GM18951 (cell line): ENCODE measurements around the gene WTAP.
"Not testable (repeated sequence)": the region's sequence is repeated elsewhere in the genome, so short reads cannot be mapped to it uniquely, and the experiment has no call there.

Experiments
- POLR2A ChIP-seq: IDR thresholded peaks from 4 replicates; pipeline ENCODE4 v1.6.1; 2011; ENCODE audit warnings: mild to moderate bottlenecking; ENCODE audit not compliant: insufficient read length, insufficient read depth; ENCODE audit errors: extremely low read depth
- in situ Hi-C: fragments of 300-500 bp; cut with MboI; formaldehyde crosslinking; loops from one replicate; pipeline ENCODE4 v1.12.0; 2022; ENCODE audit warnings: low sequenced_read_pairs, mixed read lengths, inconsistent platforms; ENCODE audit not compliant: unreplicated experiment

Gene WTAP

GRCh38 chr6:159726255-159726917 lies 920 bp upstream of the WTAP start:
- no peak for TF ChIP-seq POLR2A
- in situ Hi-C loops = no loop called here

- in situ Hi-C loops = no loop called here
- TF ChIP-seq POLR2A = no peak
Observed at GRCh38 chr6:159727717-159728445, 575 bp downstream of the WTAP start.

- TF ChIP-seq POLR2A = no peak
- in situ Hi-C loops = no loop called here
Observed at GRCh38 chr6:159728531-159728964, 1.2 kb downstream of the WTAP start.

GRCh38 chr6:159729598-159730331 lies 2.5 kb downstream of the WTAP start:
- in situ Hi-C loops = no loop called here

GRCh38 chr6:159730332-159730676 lies 3.0 kb downstream of the WTAP start:
- in situ Hi-C loops = no loop called here
- TF ChIP-seq POLR2A = no peak

More at GRCh38 chr6:159729598-159730331, 2.5 kb downstream of the WTAP start:
- TF ChIP-seq POLR2A = no peak

GRCh38 chr6:159732550-159732949 lies 5.2 kb downstream of the WTAP start:
- in situ Hi-C loops = not testable (repeated sequence)

- in situ Hi-C loops = not testable (repeated sequence)
Observed at GRCh38 chr6:159733395-159733794, 6.1 kb downstream of the WTAP start.

- in situ Hi-C loops = no loop called here
- TF ChIP-seq POLR2A = no peak
Observed at GRCh38 chr6:159736908-159737307, 9.6 kb downstream of the WTAP start.

- in situ Hi-C loops = no loop called here
- TF ChIP-seq POLR2A = no peak
Observed at GRCh38 chr6:159739341-159739740, 12.0 kb downstream of the WTAP start.

- in situ Hi-C loops = no loop called here
- TF ChIP-seq POLR2A = no peak
Observed at GRCh38 chr6:159742165-159742564, 14.9 kb downstream of the WTAP start.

GRCh38 chr6:159745081-159745480 lies 17.8 kb downstream of the WTAP start:
- in situ Hi-C loops = no loop called here

GRCh38 chr6:159746759-159747158 lies 19.5 kb downstream of the WTAP start:
- in situ Hi-C loops = no loop called here
- no peak for TF ChIP-seq POLR2A

More at GRCh38 chr6:159745081-159745480, 17.8 kb downstream of the WTAP start:
- TF ChIP-seq POLR2A = no peak

GRCh38 chr6:159748127-159748526 lies 20.8 kb downstream of the WTAP start:
- in situ Hi-C loops = not testable (repeated sequence)

- in situ Hi-C loops = no loop called here
Observed at GRCh38 chr6:159751448-159751847, 24.1 kb downstream of the WTAP start.

More at GRCh38 chr6:159751448-159751847, 24.1 kb downstream of the WTAP start:
- no peak for TF ChIP-seq POLR2A
